Keratinocyte (primary cell): ENCODE results near the gene PODN. TPM values are rescaled to one million over a fixed set of nuclear protein-coding genes. Genes with fewer than 3 reads are reported as not detected.

Experiments
- DNase-seq: peaks from one replicate; pipeline ENCODE4 v3.0.0-alpha.2; 2011; ENCODE audit warnings: low read depth, missing footprints, low spot score
- FAIRE-seq: peaks from 2 replicates; lab custom pipeline; 2011; peaks lifted over from hg19 to GRCh38; lab: Jason Lieb, UNC
- H2AFZ ChIP-seq: 2 replicates; pipeline ENCODE4 v1.6.0; 2012; ENCODE audit warnings: low read length, control low read depth, inconsistent platforms; ENCODE audit not compliant: control insufficient read depth
- H3K27ac ChIP-seq: 2 replicates; pipeline ENCODE4 v1.5.1; 2011; ENCODE audit warnings: low read length; ENCODE audit not compliant: control insufficient read depth, insufficient read depth
- H3K27me3 ChIP-seq: 3 replicates; pipeline ENCODE4 v1.6.0; 2011; ENCODE audit warnings: low read length; ENCODE audit not compliant: control insufficient read depth, insufficient read depth; ENCODE audit errors: extremely low read depth
- H3K36me3 ChIP-seq, 2 experiments: 2 replicates in 1 of 2; 3 replicates in 1 of 2; pipeline ENCODE4 v1.5.1; 2011; ENCODE audit warnings: low read length in 2 of 2, mild to moderate bottlenecking in 1 of 2; ENCODE audit not compliant: control insufficient read depth in 2 of 2, insufficient read depth in 2 of 2; ENCODE audit errors: extremely low read depth in 1 of 2
- H3K4me1 ChIP-seq: 3 replicates; pipeline ENCODE4 v1.5.1; 2011; ENCODE audit warnings: low read length; ENCODE audit not compliant: control insufficient read depth, insufficient read depth; ENCODE audit errors: extremely low read depth
- H3K4me2 ChIP-seq: 3 replicates; pipeline ENCODE4 v1.6.0; 2011; ENCODE audit warnings: low read depth, low read length; ENCODE audit not compliant: control insufficient read depth, insufficient read depth; ENCODE audit errors: extremely low read depth
- H3K4me3 ChIP-seq, 3 experiments: fragments of 200-600 bp in 1 of 3; sonication (generic) in 1 of 3; 2 replicates in 2 of 3; 3 replicates in 1 of 3; pipeline ENCODE4 v1.5.1; 2011 to 2016; ENCODE audit warnings: low read length in 3 of 3, mild to moderate bottlenecking in 3 of 3, control low read depth in 2 of 3, inconsistent platforms in 1 of 3, low read depth in 1 of 3, mixed read lengths in 1 of 3, mixed run types in 1 of 3, moderate library complexity in 1 of 3; ENCODE audit not compliant: control insufficient read depth in 2 of 3, insufficient read depth in 2 of 3; ENCODE audit errors: extremely low read depth in 1 of 3
- H3K79me2 ChIP-seq: 2 replicates; pipeline ENCODE4 v1.6.0; 2012; ENCODE audit warnings: low read length; ENCODE audit not compliant: control insufficient read depth, insufficient read depth
- H3K9ac ChIP-seq: 3 replicates; pipeline ENCODE4 v1.6.0; 2011; ENCODE audit warnings: low read length; ENCODE audit not compliant: control insufficient read depth, insufficient read depth; ENCODE audit errors: extremely low read depth
- H3K9me1 ChIP-seq: 3 replicates; pipeline ENCODE4 v1.6.0; 2011; ENCODE audit warnings: low read length; ENCODE audit not compliant: control insufficient read depth, insufficient read depth; ENCODE audit errors: extremely low read depth
- H3K9me3 ChIP-seq: 2 replicates; pipeline ENCODE4 v1.5.1; 2012; ENCODE audit warnings: low read depth, low read length; ENCODE audit not compliant: control insufficient read depth
- H4K20me1 ChIP-seq: 3 replicates; pipeline ENCODE4 v1.6.0; 2011; ENCODE audit warnings: low read length; ENCODE audit not compliant: control insufficient read depth, insufficient read depth; ENCODE audit errors: extremely low read depth
- CTCF ChIP-seq, 3 experiments: IDR thresholded peaks in 1 of 3; conservative IDR thresholded peaks in 1 of 3; optimal IDR thresholded peaks in 1 of 3; 2 replicates in 2 of 3; 3 replicates in 1 of 3; pipeline versions ENCODE3 to v1.5.1; 2011; ENCODE audit warnings: low read length in 3 of 3, mild to moderate bottlenecking in 3 of 3, moderate library complexity in 2 of 3, control low read depth in 1 of 3, inconsistent platforms in 1 of 3; ENCODE audit not compliant: insufficient read depth in 2 of 3; ENCODE audit errors: extremely low read depth in 1 of 3
- EZH2 ChIP-seq: IDR thresholded peaks from one replicate; pipeline ENCODE4 v1.6.1; 2012; ENCODE audit warnings: inconsistent platforms, mild to moderate bottlenecking, low read length, moderate library complexity
- dilution Hi-C: fragments of 300-500 bp; cut with MboI; formaldehyde crosslinking; loops from one replicate; pipeline ENCODE4 v1.7.0; 2020; ENCODE audit warnings: low sequenced_read_pairs; ENCODE audit not compliant: extremely low pct_ligation_motif_present
- polyA plus RNA-seq, 5 experiments: library from polyadenylated mRNA; depleted of rRNA in 3 of 5; stranded (reverse) in 3 of 5; stranded (forward) in 1 of 5; unstranded in 1 of 5; fragments of >200 nt; gene quantifications; 1 replicate in 1 of 5; 2 replicates in 3 of 5; 3 replicates in 1 of 5; pipeline versions ENCODE4 v1.2.1 to v1.2.3, GENCODE V29; 2011 to 2012; ENCODE audit warnings: missing spikeins in 2 of 5, low read depth in 1 of 5, low replicate concordance in 1 of 5

Gene PODN
- polyA plus RNA-seq, 1 donor (not counting 4 experiments of a cell fraction or from before 2014, with no cell fraction given) = not detected

- Histone ChIP-seq H4K20me1 (no peaks in the 10 kb centered on the region), H3K27ac (no peak overlapping the region), H3K27me3 (no peaks in the 10 kb centered on the region), H3K4me3 (no peak overlapping the region), H3K9me3 (no peaks in the 10 kb centered on the region), H3K79me2 (no peaks in the 10 kb centered on the region), H3K4me2 (no peak overlapping the region), H3K9me1 (no peaks in the 10 kb centered on the region), H2AFZ (no peak overlapping the region), H3K4me1 (peaks cover 16% of the 10 kb centered on the region), H3K36me3 (peaks cover 0 to 4% of the 10 kb centered on the region in 2 experiments), H3K9ac (no peak overlapping the region)
- dilution Hi-C loops = no loop called here
- no peak for FAIRE-seq
- no peak for DNase-seq
- no peak for TF ChIP-seq EZH2
- TF ChIP-seq CTCF (optimal IDR thresholded peaks at IDR 0.05 in 1 of 3, IDR thresholded peaks at IDR 0.05 in 1 of 3, conservative IDR thresholded peaks at IDR 0.05 in 1 of 3; ENCODE audit: extremely low read depth in 1 of 3, insufficient read depth in 2 of 3, low read length in 3 of 3) = no peak
Measured at GRCh38 chr1:53050310-53050709, 11.7 kb upstream of the PODN start.

DNA sequence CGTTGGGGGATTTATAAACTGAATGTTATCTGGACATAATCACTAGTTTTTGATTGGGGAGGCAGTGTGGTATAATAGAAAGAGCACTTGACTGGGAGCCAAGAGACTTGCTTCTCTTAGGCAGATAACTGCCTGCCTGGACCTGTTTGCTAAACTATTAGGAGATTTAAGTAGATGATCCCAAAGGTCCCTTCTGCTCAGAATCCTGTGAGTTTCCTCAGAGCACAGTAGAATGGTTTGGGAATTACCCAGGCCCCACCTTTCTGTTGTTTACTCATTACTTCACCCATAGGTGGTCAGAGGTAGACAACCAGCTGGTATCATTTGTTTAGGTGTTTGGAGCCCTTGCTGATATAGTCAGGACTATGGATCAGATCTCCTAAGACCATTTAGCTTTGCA is 10.3 kb upstream of the PODN start:
- Histone ChIP-seq H3K9me3 (no peaks in the 10 kb centered on the region), H3K4me1 (peaks cover 16% of the 10 kb centered on the region), H3K36me3 (peaks cover 0 to 4% of the 10 kb centered on the region in 2 experiments), H3K4me2 (no peak overlapping the region), H3K79me2 (no peaks in the 10 kb centered on the region), H4K20me1 (no peaks in the 10 kb centered on the region), H3K9me1 (no peaks in the 10 kb centered on the region), H3K9ac (no peak overlapping the region), H3K27me3 (no peaks in the 10 kb centered on the region), H3K27ac (no peak overlapping the region), H2AFZ (no peak overlapping the region), H3K4me3 (no peak overlapping the region)
- dilution Hi-C loops = no loop called here
- FAIRE-seq = no peak
- no peak for TF ChIP-seq EZH2
- TF ChIP-seq CTCF (optimal IDR thresholded peaks at IDR 0.05 in 1 of 3, IDR thresholded peaks at IDR 0.05 in 1 of 3, conservative IDR thresholded peaks at IDR 0.05 in 1 of 3; ENCODE audit: extremely low read depth in 1 of 3, insufficient read depth in 2 of 3, low read length in 3 of 3) = no peak
- DNase-seq = no peak
